GM23248 (cell line): ENCODE results near the gene CLMP.

Source experiments
- EZH2 ChIP-seq: fragments of 200-600 bp; sonication (generic); IDR thresholded peaks from 2 replicates; pipeline ENCODE4 v1.6.1; 2018; ENCODE audit warnings: antibody characterized with exemption, mild to moderate bottlenecking; ENCODE audit not compliant: insufficient read depth, poor library complexity, severe bottlenecking
- EZH2phosphoT487 ChIP-seq: fragments of 200-600 bp; sonication (generic); IDR thresholded peaks from 2 replicates; pipeline ENCODE4 v1.6.1; 2018; ENCODE audit warnings: antibody characterized with exemption, moderate library complexity, mild to moderate bottlenecking, low read depth; ENCODE audit not compliant: insufficient read depth

GRCh38 chr11:123069908-123070821, 124.9 kb downstream of the CLMP start:
- no peak for TF ChIP-seq EZH2
- TF ChIP-seq EZH2phosphoT487: no peak
